Cardiac muscle cell (in vitro differentiated cells and primary cell): ENCODE measurements around the gene ATP8B1. TPM values are rescaled to one million over a fixed set of nuclear protein-coding genes. Genes with fewer than 3 reads are reported as not detected.
"Not testable (repeated sequence)": the region's sequence is repeated elsewhere in the genome, so short reads cannot be mapped to it uniquely, and the experiment has no call there.

Experiments
- DNase-seq, 2 donors: peaks; one replicate each; pipeline versions ENCODE4 v3.0.0 to v3.0.0-alpha.2; 2010 to 2017; ENCODE audit warnings: low read depth in 1 of 2, low spot score in 1 of 2
- H3K27ac ChIP-seq: fragments of 200-600 bp; sonication (generic); 2 replicates; pipeline ENCODE4 v1.5.1; 2016
- H3K27me3 ChIP-seq: fragments of 200-600 bp; sonication (generic); 2 replicates; pipeline ENCODE4 v1.6.0; 2016; ENCODE audit warnings: control low read depth
- H3K36me3 ChIP-seq: fragments of 200-600 bp; sonication (generic); 2 replicates; pipeline ENCODE4 v1.5.1; 2016; ENCODE audit warnings: control low read depth
- H3K4me1 ChIP-seq: fragments of 200-600 bp; sonication (generic); 2 replicates; pipeline ENCODE4 v1.8.1; 2017; ENCODE audit warnings: low read depth, mild to moderate bottlenecking, mixed run types
- H3K4me3 ChIP-seq: fragments of 200-600 bp; sonication (generic); 2 replicates; pipeline ENCODE4 v1.5.1; 2016; ENCODE audit warnings: mild to moderate bottlenecking
- H3K9me3 ChIP-seq: fragments of 200-600 bp; sonication (generic); 2 replicates; pipeline ENCODE4 v1.5.1; 2017; ENCODE audit warnings: low read depth, mild to moderate bottlenecking, control low read depth
- polyA plus RNA-seq: library from polyadenylated mRNA; unstranded; fragments of >200 nt; fragmentation: Nextera tagmentation; extraction: Ambion mirVana; gene quantifications from 2 replicates; pipeline ENCODE4 v1.2.1, GENCODE V29; 2016
- total RNA-seq: library from RNA; depleted of rRNA; stranded (reverse); fragments of >200 nt; gene quantifications from 2 replicates; pipeline ENCODE4 v1.2.3, GENCODE V29; 2016
- TF ChIP-seq, protein P1 (sequence below): IDR thresholded peaks from 2 replicates; pipeline ENCODE4 v1.5.1; 2012; ENCODE audit warnings: low read depth, mild to moderate bottlenecking, low read length

ATP8B1 gene
- total and polyA plus RNA-seq, 2 experiments from 2014 or later = 0.17 to 0.21 TPM

DNA sequence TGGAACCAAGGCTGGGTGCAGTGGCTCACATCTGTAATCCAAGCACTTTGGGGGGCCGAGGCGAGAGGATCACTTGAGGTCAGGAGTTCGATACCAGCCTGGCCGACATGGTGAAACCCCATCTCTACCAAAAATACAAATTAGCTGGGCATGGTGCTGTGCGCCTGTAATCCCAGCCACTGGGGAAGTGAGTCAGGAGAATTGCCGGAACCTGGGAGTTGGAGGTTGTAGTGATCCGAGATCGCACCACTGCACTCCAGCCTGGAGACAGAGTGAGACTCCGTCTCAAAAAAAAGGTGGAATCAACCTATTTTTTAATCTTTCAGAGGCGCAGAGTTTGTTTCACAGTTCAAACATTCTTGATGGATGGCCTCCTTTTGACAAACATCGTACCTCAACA lies 24.5 kb upstream of the ATP8B1 start:
- Histone ChIP-seq H3K4me1 (no peaks in the 10 kb centered on the region), H3K27me3 (no peaks in the 10 kb centered on the region), H3K36me3 (no peaks in the 10 kb centered on the region), H3K9me3 (no peaks in the 10 kb centered on the region), H3K4me3 (no peak overlapping the region), H3K27ac (no peak overlapping the region)
- no peak for DNase-seq
- TF ChIP-seq, protein P1, sequence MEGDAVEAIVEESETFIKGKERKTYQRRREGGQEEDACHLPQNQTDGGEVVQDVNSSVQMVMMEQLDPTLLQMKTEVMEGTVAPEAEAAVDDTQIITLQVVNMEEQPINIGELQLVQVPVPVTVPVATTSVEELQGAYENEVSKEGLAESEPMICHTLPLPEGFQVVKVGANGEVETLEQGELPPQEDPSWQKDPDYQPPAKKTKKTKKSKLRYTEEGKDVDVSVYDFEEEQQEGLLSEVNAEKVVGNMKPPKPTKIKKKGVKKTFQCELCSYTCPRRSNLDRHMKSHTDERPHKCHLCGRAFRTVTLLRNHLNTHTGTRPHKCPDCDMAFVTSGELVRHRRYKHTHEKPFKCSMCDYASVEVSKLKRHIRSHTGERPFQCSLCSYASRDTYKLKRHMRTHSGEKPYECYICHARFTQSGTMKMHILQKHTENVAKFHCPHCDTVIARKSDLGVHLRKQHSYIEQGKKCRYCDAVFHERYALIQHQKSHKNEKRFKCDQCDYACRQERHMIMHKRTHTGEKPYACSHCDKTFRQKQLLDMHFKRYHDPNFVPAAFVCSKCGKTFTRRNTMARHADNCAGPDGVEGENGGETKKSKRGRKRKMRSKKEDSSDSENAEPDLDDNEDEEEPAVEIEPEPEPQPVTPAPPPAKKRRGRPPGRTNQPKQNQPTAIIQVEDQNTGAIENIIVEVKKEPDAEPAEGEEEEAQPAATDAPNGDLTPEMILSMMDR = no peak

GRCh38 chr18:57826252-57826651 lies 23.1 kb upstream of the ATP8B1 start:
- H3K9me3 ChIP-seq = no peaks in the 10 kb centered on the region
- no peaks in the 10 kb centered on the region for H3K4me1 ChIP-seq
- no peaks in the 10 kb centered on the region for H3K27me3 ChIP-seq
- TF ChIP-seq, protein P1 = no peak
- no peak for DNase-seq
- H3K4me3 ChIP-seq = no peak overlapping the region
- no peaks in the 10 kb centered on the region for H3K36me3 ChIP-seq
- no peak overlapping the region for H3K27ac ChIP-seq

GRCh38 chr18:57820583-57820982 lies 17.5 kb upstream of the ATP8B1 start:
- not testable (repeated sequence) for H3K4me1 ChIP-seq, H3K36me3 ChIP-seq, H3K4me3 ChIP-seq, H3K27ac ChIP-seq, DNase-seq, H3K9me3 ChIP-seq, H3K27me3 ChIP-seq

DNA sequence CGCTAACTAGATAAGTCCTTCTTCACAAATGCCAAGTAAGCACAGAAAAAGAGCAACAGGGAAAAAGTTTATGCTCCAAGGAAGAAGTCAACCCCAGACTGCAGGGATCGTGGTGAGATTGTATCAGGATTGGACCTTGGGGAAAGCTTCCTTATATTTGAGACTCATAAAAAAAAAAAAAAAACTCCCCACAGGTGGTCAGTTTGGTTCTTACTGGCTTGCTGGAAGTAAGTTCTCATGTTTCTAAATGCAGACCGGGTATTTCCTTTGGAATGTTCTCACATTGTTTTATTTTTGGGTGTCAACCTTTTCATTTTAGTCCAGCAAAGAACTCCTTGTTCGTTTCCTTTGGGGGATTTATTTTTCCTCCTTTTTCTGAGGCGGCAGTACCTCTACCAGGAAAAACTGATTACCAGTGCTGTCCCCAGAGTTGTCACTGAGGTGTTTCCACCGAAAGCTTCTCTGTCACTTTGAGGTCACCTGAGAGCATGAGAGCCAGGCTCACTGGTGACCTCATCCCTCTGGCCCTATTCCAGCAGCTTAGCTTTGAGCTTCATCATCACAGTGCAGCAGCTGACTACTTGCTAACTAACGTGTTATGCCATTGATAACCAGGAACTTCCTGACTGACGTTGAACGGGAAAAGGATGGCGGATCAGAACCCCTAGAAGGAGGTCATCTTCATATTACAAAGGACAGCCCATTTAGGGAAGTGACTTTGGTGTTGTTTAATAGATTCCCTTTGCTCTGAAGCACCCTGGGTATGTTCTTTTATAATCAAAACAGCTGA lies 16.8 kb upstream of the ATP8B1 start:
- no peaks in the 10 kb centered on the region for H3K9me3 ChIP-seq
- H3K4me3 ChIP-seq = no peak overlapping the region
- H3K27ac ChIP-seq = no peak overlapping the region
- H3K4me1 ChIP-seq = peaks cover 5% of the 10 kb centered on the region
- no peaks in the 10 kb centered on the region for H3K36me3 ChIP-seq
- DNase-seq = peak; percentile 45 to 74
- H3K27me3 ChIP-seq = no peaks in the 10 kb centered on the region
- TF ChIP-seq, protein P1 = no peak

- TF ChIP-seq, protein P1 = no peak
- no peaks in the 10 kb centered on the region for H3K36me3 ChIP-seq
- no peak overlapping the region for H3K4me3 ChIP-seq
- H3K27me3 ChIP-seq = no peaks in the 10 kb centered on the region
- no peaks in the 10 kb centered on the region for H3K9me3 ChIP-seq
- H3K27ac ChIP-seq = no peak overlapping the region
- DNase-seq = no peak
- peaks cover 5% of the 10 kb centered on the region for H3K4me1 ChIP-seq
Measured at GRCh38 chr18:57819119-57819518, 16.0 kb upstream of the ATP8B1 start.

GRCh38 chr18:57816208-57816954 lies 13.3 kb upstream of the ATP8B1 start:
- Histone ChIP-seq H3K36me3 (no peaks in the 10 kb centered on the region), H3K9me3 (no peaks in the 10 kb centered on the region), H3K27ac (no peak overlapping the region), H3K4me3 (no peak overlapping the region), H3K4me1 (peaks cover 5% of the 10 kb centered on the region), H3K27me3 (no peaks in the 10 kb centered on the region)
- TF ChIP-seq, protein P1 = no peak
- no peak for DNase-seq
